ENCODE measurements around the gene GALNT17.

DNA sequence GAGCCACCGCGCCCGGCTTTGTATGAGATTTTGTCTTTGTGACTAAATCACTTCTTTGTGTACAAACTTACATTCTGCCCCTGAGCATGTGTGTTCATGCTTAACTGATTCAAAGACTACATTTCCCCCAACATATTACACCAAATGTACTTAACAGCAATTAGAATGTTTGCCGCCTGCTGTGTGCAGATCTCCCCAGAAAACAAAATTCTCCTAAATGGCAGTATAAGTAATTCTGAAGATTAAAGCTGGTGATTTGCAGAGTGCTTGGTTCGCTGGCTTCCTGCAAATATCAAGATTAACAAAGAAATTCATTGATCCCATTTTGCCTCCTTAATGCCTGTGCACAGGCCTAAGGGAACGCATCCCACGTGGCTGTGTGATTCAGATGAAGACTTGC, 230.3 kb downstream of the GALNT17 start:
- TF ChIP-seq, protein P1, sequence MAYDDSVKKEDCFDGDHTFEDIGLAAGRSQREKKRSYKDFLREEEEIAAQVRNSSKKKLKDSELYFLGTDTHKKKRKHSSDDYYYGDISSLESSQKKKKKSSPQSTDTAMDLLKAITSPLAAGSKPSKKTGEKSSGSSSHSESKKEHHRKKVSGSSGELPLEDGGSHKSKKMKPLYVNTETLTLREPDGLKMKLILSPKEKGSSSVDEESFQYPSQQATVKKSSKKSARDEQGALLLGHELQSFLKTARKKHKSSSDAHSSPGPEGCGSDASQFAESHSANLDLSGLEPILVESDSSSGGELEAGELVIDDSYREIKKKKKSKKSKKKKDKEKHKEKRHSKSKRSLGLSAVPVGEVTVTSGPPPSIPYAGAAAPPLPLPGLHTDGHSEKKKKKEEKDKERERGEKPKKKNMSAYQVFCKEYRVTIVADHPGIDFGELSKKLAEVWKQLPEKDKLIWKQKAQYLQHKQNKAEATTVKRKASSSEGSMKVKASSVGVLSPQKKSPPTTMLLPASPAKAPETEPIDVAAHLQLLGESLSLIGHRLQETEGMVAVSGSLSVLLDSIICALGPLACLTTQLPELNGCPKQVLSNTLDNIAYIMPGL (CRISPR knock-in tag; IDR thresholded peaks at IDR 0.05; ENCODE audit: borderline replicate concordance), result no peak
- no peak for TF ChIP-seq POLR2A (IDR thresholded peaks at IDR 0.05; ENCODE audit: low read length)
